ENCODE data around the gene EHBP1.

EHBP1 gene

DNA sequence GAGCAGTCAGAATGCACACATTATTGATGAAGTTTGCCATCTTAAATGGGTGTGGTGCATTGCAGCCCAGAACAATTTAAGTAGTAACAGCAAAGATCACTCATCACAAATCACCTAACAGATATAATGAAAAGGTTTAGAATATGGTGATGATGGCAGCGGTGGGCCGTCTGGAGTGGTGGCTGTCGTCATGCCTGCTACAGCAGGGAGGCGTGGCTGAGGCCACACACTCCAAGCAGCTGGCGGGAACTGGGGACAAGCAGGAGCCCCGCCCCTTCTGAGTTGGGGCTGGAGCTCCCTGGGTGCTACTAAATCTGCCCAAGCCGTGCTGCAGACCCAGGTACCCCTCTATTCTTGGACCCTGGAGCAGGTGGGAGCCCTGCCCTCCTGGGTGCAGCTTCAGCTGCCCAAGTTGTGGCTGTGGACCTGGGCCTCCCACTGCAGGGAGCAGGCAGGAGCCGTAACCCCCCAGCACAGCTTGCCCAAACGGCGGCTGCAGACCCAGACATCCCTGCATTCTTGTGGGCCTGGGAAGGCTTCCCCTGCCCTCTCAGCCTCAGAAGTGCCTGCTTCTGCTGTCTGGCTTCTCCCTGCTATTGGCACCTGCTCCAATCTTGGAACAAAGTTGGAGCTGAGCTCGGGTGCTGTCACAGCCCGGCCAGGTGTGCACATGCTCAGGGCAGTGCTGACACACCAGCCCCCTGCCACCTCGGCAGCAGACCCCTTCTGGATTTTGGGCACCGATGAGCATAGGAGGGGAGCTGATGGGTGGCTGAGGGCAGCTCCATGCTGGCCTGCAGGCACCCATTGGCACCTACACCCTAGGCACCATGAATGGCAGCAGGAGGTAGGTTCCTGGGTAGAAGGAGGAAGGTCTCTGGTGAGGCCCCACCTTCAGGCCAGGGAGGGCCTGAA is 149.3 kb downstream of the EHBP1 start:
- ChIA-PET POLR2A (no interaction called here), CTCF (interaction anchor here (0.8 kb wide), 1 partner anchor 9 kb away, joined by 3 read pairs; no protein-coding TSS in a partner anchor)
- H3K9me3 ChIP-seq (ENCODE audit: control insufficient read depth, insufficient read depth, low read depth, low read length): no peaks in the 10 kb centered on the region
- no peak overlapping the region for H3K27ac ChIP-seq (ENCODE audit: extremely low read depth, low read depth, low read length)
- H3K36me3 ChIP-seq (ENCODE audit: control insufficient read depth in 2 of 2, insufficient read depth in 1 of 2, low read length in 2 of 2): no peaks in the 10 kb centered on the region
- TF ChIP-seq ZNF530 (tag by site-specific recombination; IDR thresholded peaks at IDR 0.05; ENCODE audit: low read depth) (no peak), EGR2 (tag by site-specific recombination; IDR thresholded peaks at IDR 0.05; ENCODE audit: low read depth) (no peak), WT1 (tag by site-specific recombination; IDR thresholded peaks at IDR 0.05) (no peak), ZNF426 (tag by site-specific recombination; IDR thresholded peaks at IDR 0.05) (no peak), SETDB1 (IDR thresholded peaks at IDR 0.05; ENCODE audit: insufficient read length, low read length) (no peak), ZNF626 (tag by site-specific recombination; IDR thresholded peaks at IDR 0.05) (no peak), ZNF174 (tag by site-specific recombination; IDR thresholded peaks at IDR 0.05) (no peak)
- H3K4me3 ChIP-seq (ENCODE audit: low read depth, low read length): no peak overlapping the region
- H3K4me1 ChIP-seq (ENCODE audit: control insufficient read depth, insufficient read depth, low read length): 0 out of 2 replicates have a peak, but pooled peaks cover 7% of the 10 kb centered on the region

DNA sequence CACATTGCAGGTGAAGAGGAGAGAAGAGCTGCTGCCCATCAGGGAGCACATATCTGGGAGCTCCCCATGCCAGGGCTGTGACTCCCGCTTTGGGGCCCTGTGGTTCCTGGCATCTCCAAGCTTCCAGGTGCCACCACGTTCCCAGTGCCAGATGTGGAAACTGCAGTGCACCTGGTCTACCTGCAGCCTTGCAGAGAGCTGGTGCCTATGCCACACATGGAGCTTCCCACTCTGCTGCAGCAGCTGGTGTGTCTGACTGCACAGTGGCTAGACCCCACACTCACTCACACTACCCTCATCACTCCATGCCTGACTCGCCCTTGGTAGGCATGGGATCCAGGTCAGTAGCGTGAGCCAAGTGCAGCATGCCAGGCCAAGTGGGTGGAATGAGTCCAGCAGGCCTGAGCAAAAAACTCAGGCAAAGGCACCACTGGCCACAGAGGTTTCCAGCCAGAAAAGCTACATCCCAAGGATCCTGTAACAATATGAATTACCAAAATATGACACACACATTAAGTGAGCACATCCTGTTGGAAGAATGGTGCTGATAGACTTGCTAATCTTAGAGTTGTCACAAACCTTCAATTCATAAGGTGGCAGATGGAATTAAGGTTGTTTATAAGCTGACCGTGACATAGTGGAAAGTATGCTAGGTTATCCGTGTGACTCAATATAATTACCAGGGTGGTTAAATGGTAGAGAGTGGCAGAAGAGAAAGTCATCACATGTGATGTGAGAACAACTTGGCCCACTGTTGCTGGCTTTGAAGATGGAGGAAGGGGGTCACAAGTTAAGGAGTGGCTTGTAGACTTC is 150.9 kb downstream of the EHBP1 start:
- H3K4me3 ChIP-seq (ENCODE audit: low read depth, low read length): no peak overlapping the region
- H3K27ac ChIP-seq (ENCODE audit: extremely low read depth, low read depth, low read length): no peak overlapping the region
- CTCF ChIA-PET: interaction anchor here (0.6 to 0.7 kb wide), 2 partner anchors 11 to 570 kb away, joined by 3 read pairs; no protein-coding TSS in a partner anchor
- TF ChIP-seq ZNF610 (tag by site-specific recombination; IDR thresholded peaks at IDR 0.05; ENCODE audit: borderline replicate concordance) (no peak), ZNF416 (tag by site-specific recombination; IDR thresholded peaks at IDR 0.05) (no peak), ZNF664 (tag by site-specific recombination; IDR thresholded peaks at IDR 0.05) (no peak), ZNF776 (tag by site-specific recombination; IDR thresholded peaks at IDR 0.05; ENCODE audit: borderline replicate concordance) (no peak), MZF1 (tag by site-specific recombination; IDR thresholded peaks at IDR 0.05; ENCODE audit: borderline replicate concordance) (no peak), SALL2 (tag by site-specific recombination; IDR thresholded peaks at IDR 0.05; ENCODE audit: borderline replicate concordance) (no peak), HOXD13 (CRISPR knock-in tag; IDR thresholded peaks at IDR 0.05; ENCODE audit: borderline replicate concordance) (no peak), IKZF3 (tag by site-specific recombination; IDR thresholded peaks at IDR 0.05) (no peak), ZEB2 (tag by site-specific recombination; IDR thresholded peaks at IDR 0.05) (no peak)
- TF ChIP-seq, protein P1, sequence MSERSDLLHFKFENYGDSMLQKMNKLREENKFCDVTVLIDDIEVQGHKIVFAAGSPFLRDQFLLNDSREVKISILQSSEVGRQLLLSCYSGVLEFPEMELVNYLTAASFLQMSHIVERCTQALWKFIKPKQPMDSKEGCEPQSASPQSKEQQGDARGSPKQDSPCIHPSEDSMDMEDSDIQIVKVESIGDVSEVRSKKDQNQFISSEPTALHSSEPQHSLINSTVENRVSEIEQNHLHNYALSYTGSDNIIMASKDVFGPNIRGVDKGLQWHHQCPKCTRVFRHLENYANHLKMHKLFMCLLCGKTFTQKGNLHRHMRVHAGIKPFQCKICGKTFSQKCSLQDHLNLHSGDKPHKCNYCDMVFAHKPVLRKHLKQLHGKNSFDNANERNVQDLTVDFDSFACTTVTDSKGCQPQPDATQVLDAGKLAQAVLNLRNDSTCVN (tag by site-specific recombination; optimal IDR thresholded peaks at IDR 0.05): no peak
- TF ChIP-seq, protein P2, sequence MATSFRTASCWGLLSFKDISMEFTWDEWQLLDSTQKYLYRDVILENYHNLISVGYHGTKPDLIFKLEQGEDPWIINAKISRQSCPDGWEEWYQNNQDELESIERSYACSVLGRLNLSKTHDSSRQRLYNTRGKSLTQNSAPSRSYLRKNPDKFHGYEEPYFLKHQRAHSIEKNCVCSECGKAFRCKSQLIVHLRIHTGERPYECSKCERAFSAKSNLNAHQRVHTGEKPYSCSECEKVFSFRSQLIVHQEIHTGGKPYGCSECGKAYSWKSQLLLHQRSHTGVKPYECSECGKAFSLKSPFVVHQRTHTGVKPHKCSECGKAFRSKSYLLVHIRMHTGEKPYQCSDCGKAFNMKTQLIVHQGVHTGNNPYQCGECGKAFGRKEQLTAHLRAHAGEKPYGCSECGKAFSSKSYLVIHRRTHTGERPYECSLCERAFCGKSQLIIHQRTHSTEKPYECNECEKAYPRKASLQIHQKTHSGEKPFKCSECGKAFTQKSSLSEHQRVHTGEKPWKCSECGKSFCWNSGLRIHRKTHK (tag by site-specific recombination; IDR thresholded peaks at IDR 0.05): no peak
- H3K4me1 ChIP-seq (ENCODE audit: control insufficient read depth, insufficient read depth, low read length): 0 out of 2 replicates have a peak, but pooled peaks cover 7% of the 10 kb centered on the region
- POLR2A ChIA-PET: no interaction called here
- no peaks in the 10 kb centered on the region; a peak in 1 of 3 replicates for H3K36me3 ChIP-seq (ENCODE audit: control insufficient read depth in 2 of 2, insufficient read depth in 1 of 2, low read length in 2 of 2)
- H3K9me3 ChIP-seq (ENCODE audit: control insufficient read depth, insufficient read depth, low read depth, low read length): no peaks in the 10 kb centered on the region
